A549 (cell line): Measurements from ENCODE around the gene CCL15. TPM values are rescaled to one million over a fixed set of nuclear protein-coding genes. Genes with fewer than 3 reads are reported as not detected.

ENCODE experiments used
- ATAC-seq, 2 experiments: fragments of 200-7000 bp in 1 of 2; fragments of >200 bp in 1 of 2; cut with Nextera tagmentation in 1 of 2; cut with Tn5 transposase in 1 of 2; 3 replicates each; pipeline versions ENCODE4 v1.8.0 to v1.9.1; 2018 to 2020; ENCODE audit warnings: mild to moderate bottlenecking in 1 of 2, moderate library complexity in 1 of 2
- CTCF ChIA-PET: fragments of 300-600 bp; sonication (Branson Sonifier 250); formaldehyde crosslinking; extraction: SDS; loops from one replicate; lab custom pipeline; 2021; ENCODE audit warnings: antibody characterized with exemption, inconsistent platforms; lab: Yijun Ruan, JAX
- POLR2A ChIA-PET: fragments of 350-600 bp; formaldehyde crosslinking; extraction: SDS; loops from one replicate; lab custom pipeline; 2021; ENCODE audit warnings: antibody characterized with exemption, inconsistent platforms; lab: Yijun Ruan, JAX
- DNase-seq, 2 experiments: peaks; one replicate each; pipeline versions ENCODE4 v3.0.0 to v3.0.0-alpha.2; 2011 to 2016; ENCODE audit warnings: low read depth in 1 of 2, low spot score in 1 of 2
- FAIRE-seq: peaks from 2 replicates; lab custom pipeline; 2011; peaks lifted over from hg19 to GRCh38; lab: Jason Lieb, UNC
- H3K27ac ChIP-seq, 2 experiments: fragments of >200 bp; sonication (Bioruptor Twin); formaldehyde crosslinking; 3 replicates each; pipeline ENCODE4 v1.5.1; 2016 to 2017
- H3K4me1 ChIP-seq: fragments of >200 bp; sonication (Bioruptor Twin); formaldehyde crosslinking; 3 replicates; pipeline ENCODE4 v1.6.1; 2016
- H3K4me2 ChIP-seq: fragments of >200 bp; sonication (Bioruptor Twin); formaldehyde crosslinking; 3 replicates; pipeline ENCODE4 v1.6.1; 2016
- H3K4me3 ChIP-seq: fragments of >200 bp; sonication (Bioruptor Twin); formaldehyde crosslinking; 3 replicates; pipeline ENCODE4 v1.5.1; 2016
- H3K9me3 ChIP-seq: fragments of >200 bp; sonication (Bioruptor Twin); formaldehyde crosslinking; 3 replicates; pipeline ENCODE4 v1.6.1; 2016
- CBX8 ChIP-seq: fragments of 200-600 bp; sonication (generic); IDR thresholded peaks from 2 replicates; pipeline ENCODE4 v1.6.1; 2016
- CHD2 ChIP-seq: fragments of 150-350 bp; IDR thresholded peaks from 2 replicates; pipeline ENCODE4 v1.6.1; 2014; ENCODE audit warnings: low read length; ENCODE audit not compliant: partially characterized antibody
- CHD4 ChIP-seq: fragments of 200-600 bp; sonication (generic); IDR thresholded peaks from 2 replicates; pipeline ENCODE4 v1.6.1; 2016; ENCODE audit warnings: antibody characterized with exemption, mild to moderate bottlenecking, borderline replicate concordance
- CTCF ChIP-seq: fragments of >200 bp; sonication (Bioruptor Twin); formaldehyde crosslinking; IDR thresholded peaks from 3 replicates; pipeline ENCODE4 v1.5.1; 2016
- ELK1 ChIP-seq: fragments of 150-350 bp; IDR thresholded peaks from 2 replicates; pipeline ENCODE4 v1.6.1; 2014; ENCODE audit warnings: low read depth, mild to moderate bottlenecking, low read length
- FOSL2 ChIP-seq, 2 experiments: fragments of 450-650 bp in 1 of 2; fragments of >200 bp in 1 of 2; sonication (Bioruptor Twin) in 1 of 2; formaldehyde crosslinking; IDR thresholded peaks; 2 replicates each; pipeline versions ENCODE4 v1.5.0 to v1.6.1; 2016 to 2020; ENCODE audit warnings: mild to moderate bottlenecking in 1 of 2, moderate library complexity in 1 of 2
- HDAC2 ChIP-seq: fragments of 200-600 bp; sonication (generic); IDR thresholded peaks from 2 replicates; pipeline ENCODE4 v1.6.1; 2016
- HES2 ChIP-seq: fragments of >200 bp; sonication (Bioruptor Twin); formaldehyde crosslinking; IDR thresholded peaks from 2 replicates; pipeline ENCODE4 v1.6.1; 2016
- HOXB13 ChIP-seq: fragments of 250-450 bp; sonication (Bioruptor Pico); IDR thresholded peaks from 2 replicates; pipeline ENCODE4 v1.5.0; 2020; ENCODE audit warnings: low read depth, mild to moderate bottlenecking, moderate library complexity
- HOXB5 ChIP-seq: fragments of 250-450 bp; sonication (Bioruptor Pico); IDR thresholded peaks from 2 replicates; pipeline ENCODE4 v1.5.0; 2020; ENCODE audit warnings: mild to moderate bottlenecking, moderate library complexity
- KDM1A ChIP-seq: fragments of 200-600 bp; sonication (generic); IDR thresholded peaks from 2 replicates; pipeline ENCODE4 v1.6.1; 2016; ENCODE audit warnings: low read depth, mild to moderate bottlenecking
- KDM5A ChIP-seq: fragments of 200-600 bp; sonication (generic); IDR thresholded peaks from 2 replicates; pipeline ENCODE4 v1.6.1; 2016; ENCODE audit warnings: antibody characterized with exemption, mild to moderate bottlenecking
- MAZ ChIP-seq: fragments of 150-350 bp; IDR thresholded peaks from 2 replicates; pipeline ENCODE4 v1.6.1; 2014; ENCODE audit warnings: antibody characterized with exemption, low read depth, low read length, borderline replicate concordance
- MYC ChIP-seq: IDR thresholded peaks from 2 replicates; pipeline ENCODE4 v1.6.1; 2012; ENCODE audit warnings: mild to moderate bottlenecking, inconsistent platforms, low read length, improper control_type of control experiment, borderline replicate concordance
- NFE2L2 ChIP-seq: fragments of 150-350 bp; conservative IDR thresholded peaks from 2 replicates; pipeline ENCODE4 v1.6.1; 2014; ENCODE audit warnings: low read length
- NPAS2 ChIP-seq: fragments of 250-450 bp; sonication (Bioruptor Pico); IDR thresholded peaks from 2 replicates; pipeline ENCODE4 v1.8.0; 2022; ENCODE audit warnings: mild to moderate bottlenecking, moderate library complexity, borderline replicate concordance
- POLR2A ChIP-seq: IDR thresholded peaks from 2 replicates; pipeline ENCODE4 v1.6.1; 2012; ENCODE audit warnings: mild to moderate bottlenecking, low read length
- RAD21 ChIP-seq, 2 experiments: fragments of >200 bp in 1 of 2; sonication (Bioruptor Twin) in 1 of 2; formaldehyde crosslinking in 1 of 2; IDR thresholded peaks in 1 of 2; conservative IDR thresholded peaks in 1 of 2; 2 replicates in 1 of 2; 3 replicates in 1 of 2; pipeline ENCODE4 v1.6.1; 2012 to 2018; ENCODE audit warnings: inconsistent platforms in 1 of 2
- RARB ChIP-seq: fragments of 250-450 bp; sonication (Bioruptor Pico); IDR thresholded peaks from 2 replicates; pipeline ENCODE4 v1.8.0; 2021; ENCODE audit warnings: mild to moderate bottlenecking, moderate library complexity
- SMC3 ChIP-seq: fragments of >200 bp; sonication (Bioruptor Twin); formaldehyde crosslinking; IDR thresholded peaks from 3 replicates; pipeline ENCODE4 v1.6.1; 2018; ENCODE audit warnings: inconsistent platforms
- SREBF2 ChIP-seq: fragments of 450-650 bp; IDR thresholded peaks from 2 replicates; pipeline ENCODE4 v1.6.1; 2014; ENCODE audit warnings: mild to moderate bottlenecking, moderate library complexity
- TP53 ChIP-seq: fragments of 250-450 bp; sonication (Bioruptor Pico); IDR thresholded peaks from 2 replicates; pipeline ENCODE4 v1.5.0; 2021; ENCODE audit warnings: mild to moderate bottlenecking, moderate library complexity
- USF2 ChIP-seq: fragments of 450-650 bp; IDR thresholded peaks from 2 replicates; pipeline ENCODE4 v1.6.1; 2014; ENCODE audit warnings: antibody characterized with exemption
- ZC3H11A ChIP-seq: fragments of 450-650 bp; IDR thresholded peaks from 2 replicates; pipeline ENCODE4 v1.6.1; 2014; ENCODE audit warnings: antibody characterized with exemption, mild to moderate bottlenecking
- WGBS: methylation state at CpG from one replicate; pipeline ENCODE4 v1.1.6; 2017; ENCODE audit errors: missing lambda C conversion rate; 5-methylcytosine and 5-hydroxymethylcytosine counted together
- polyA plus RNA-seq, 4 experiments: library from polyadenylated mRNA; depleted of rRNA in 3 of 4; stranded (reverse); fragments of >200 nt; fragmentation: RNase III in 1 of 4; extraction: RNeasy Plus Mini Kit Qiagen cat#74134 plus additional on column Dnase treatment in 1 of 4; gene quantifications; 2 replicates in 3 of 4; 3 replicates in 1 of 4; pipeline ENCODE4 v1.2.3, GENCODE V29; 2011 to 2017

Gene CCL15
- polyA plus RNA-seq, 2 of the 4 experiments (the other 2 are of a cell fraction): 0.10 TPM; not detected in 1

GRCh38 chr17:36014946-36015345, 13.6 kb upstream of the CCL15 start:
- no peak overlapping the region for H3K4me3 ChIP-seq
- CTCF ChIA-PET: interaction anchor here (0.5 to 2.1 kb wide), 3 partner anchors 10 to 134 kb away, joined by 3 to 8 read pairs (median 3); no protein-coding TSS in a partner anchor
- 40% methylated on average over 5 of the region's 5 CpGs for WGBS
- DNase-seq: no peak
- peaks cover 4% of the 10 kb centered on the region; the same call in 2 of the 3 replicates for H3K9me3 ChIP-seq
- POLR2A ChIA-PET: no interaction called here
- TF ChIP-seq KDM1A (no peak), HDAC2 (no peak), MYC (no peak), NFE2L2 (no peak), NPAS2 (CRISPR knock-in tag) (no peak), HOXB13 (CRISPR knock-in tag) (no peak), HOXB5 (no peak), RARB (CRISPR knock-in tag) (no peak)
- no peak overlapping the region for H3K27ac ChIP-seq
- no peaks in the 10 kb centered on the region for H3K4me1 ChIP-seq
- ATAC-seq: no peak
- no peak overlapping the region for H3K4me2 ChIP-seq
- no peak for FAIRE-seq

GRCh38 chr17:36011201-36011600, 9.8 kb upstream of the CCL15 start:
- ChIA-PET CTCF (interaction anchor here (0.9 kb wide), 2 partner anchors 15 to 42 kb away, joined by 3 to 4 read pairs; no protein-coding TSS in a partner anchor), POLR2A (no interaction called here)
- DNase-seq (no peak), ATAC-seq (no peak), FAIRE-seq (no peak)
- Histone ChIP-seq H3K4me2 (no peak overlapping the region), H3K27ac (no peak overlapping the region), H3K4me3 (no peak overlapping the region), H3K4me1 (no peaks in the 10 kb centered on the region), H3K9me3 (peaks cover 10% of the 10 kb centered on the region; the same call in 2 of the 3 replicates)
- TF ChIP-seq MYC (no peak), MAZ (no peak), CTCF (no peak), HES2 (no peak), ZC3H11A (no peak), TP53 (CRISPR knock-in tag) (no peak), CBX8 (no peak), ELK1 (no peak), SREBF2 (no peak), RAD21 (conservative IDR thresholded peaks at IDR 0.05 in 1 of 2, IDR thresholded peaks at IDR 0.05 in 1 of 2) (no peak), NPAS2 (CRISPR knock-in tag) (no peak), KDM5A (no peak), CHD2 (no peak), HOXB13 (CRISPR knock-in tag) (no peak), CHD4 (no peak), USF2 (no peak), SMC3 (no peak), POLR2A (no peak), FOSL2 (IDR thresholded peaks at IDR 0.05) (no peak), FOSL2 (CRISPR knock-in tag; IDR thresholded peaks at IDR 0.05) (no peak)
- WGBS: 3% methylated on average over 2 of the region's 2 CpGs
